SIG-M5 treated with dmso at 0.1 percent for 504 hours (cell line): Measurements from ENCODE around the gene MFAP5.
"Not testable (repeated sequence)": the region's sequence is repeated elsewhere in the genome, so short reads cannot be mapped to it uniquely, and the experiment has no call there.

Experiments
- DNase-seq: peaks from one replicate; lab custom pipeline; 2025; ENCODE audit not compliant: unreplicated experiment; lab: John Stamatoyannopoulos, UW

The MFAP5 gene

DNA sequence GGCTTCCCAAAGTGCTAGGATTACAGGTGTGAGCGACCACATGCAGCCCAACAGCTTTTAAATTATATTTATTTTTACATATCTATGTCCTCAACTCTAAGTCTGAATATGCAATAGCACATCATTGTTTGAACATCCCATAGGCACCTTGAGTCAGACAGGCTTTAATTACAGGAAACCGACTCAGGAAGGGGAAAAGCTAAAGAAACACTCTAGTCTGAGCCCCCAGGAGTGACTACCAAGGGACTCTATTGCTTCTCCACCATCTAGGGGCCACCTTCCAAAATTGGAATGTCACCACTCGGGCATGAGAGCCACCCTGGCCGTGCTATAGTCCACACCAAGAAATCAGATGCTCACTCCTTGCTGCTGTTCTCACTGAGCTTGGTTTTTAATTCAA is 14.0 kb upstream of the MFAP5 start:
- DNase-seq, result no peak

DNA sequence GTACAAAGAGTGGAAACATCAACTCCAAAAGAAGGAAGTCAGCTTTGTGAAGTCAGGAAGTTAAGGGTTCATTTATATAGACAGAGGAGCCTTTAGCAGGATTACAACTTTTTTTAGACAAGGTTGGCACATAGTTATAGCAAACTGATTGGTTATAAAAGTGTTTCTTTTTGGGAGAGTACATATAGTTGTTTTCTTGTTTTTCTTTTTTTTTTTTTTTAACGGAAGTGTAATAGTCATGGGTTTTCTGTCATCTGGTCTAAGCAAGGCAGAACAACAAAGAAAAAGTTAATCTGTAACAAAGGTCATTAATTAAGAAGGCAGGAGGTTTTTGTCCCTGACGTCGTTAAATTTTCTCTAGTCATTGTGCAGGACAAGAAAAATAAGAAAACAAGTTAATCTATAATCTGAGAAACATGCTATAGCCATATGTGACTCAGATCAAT is 13.0 kb upstream of the MFAP5 start:
- peak; percentile 36 for DNase-seq

DNA sequence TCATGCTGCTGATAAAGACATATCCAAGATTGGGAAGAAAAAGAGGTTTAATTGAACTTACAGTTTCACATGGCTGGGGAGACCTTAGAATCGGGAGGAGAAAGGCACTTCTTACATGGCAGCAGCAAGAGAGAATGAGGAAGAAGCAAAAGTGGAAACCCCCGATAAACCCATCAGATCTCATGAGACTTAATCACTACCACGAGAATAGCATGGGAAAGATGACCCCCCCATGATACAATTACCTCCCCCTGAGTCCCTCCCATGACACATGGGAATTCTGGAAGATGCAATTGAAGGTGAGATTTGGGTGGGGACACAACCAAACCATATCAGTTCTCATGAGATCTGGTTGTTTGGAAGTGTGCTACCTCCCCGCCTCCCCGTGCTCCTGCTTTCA is 9.8 kb upstream of the MFAP5 start:
- DNase-seq, result no peak

DNA sequence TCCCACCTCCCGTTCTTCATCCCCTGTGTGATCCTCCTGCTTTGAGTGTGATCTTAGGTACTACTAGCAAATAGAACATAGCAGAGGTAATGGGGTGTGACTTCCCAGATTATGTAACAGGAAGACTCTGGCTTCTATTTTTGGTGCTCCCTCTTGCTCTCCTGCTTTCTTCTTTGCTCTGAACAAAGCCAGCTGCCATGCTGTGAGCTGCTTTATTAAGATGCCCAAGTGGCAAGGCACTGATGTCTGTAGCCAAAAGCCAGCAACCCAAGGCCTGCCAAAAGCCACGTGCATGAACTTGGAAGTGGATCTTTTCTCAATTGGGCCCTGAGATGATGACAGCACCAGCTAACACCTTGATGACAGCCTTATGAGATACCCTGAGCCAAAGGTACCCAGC is 5.8 kb upstream of the MFAP5 start:
- no peak for DNase-seq

- DNase-seq, result peak; percentile 61
These were observed 4.6 kb upstream of the MFAP5 start for GRCh38 chr12:8667270-8667669.

DNA sequence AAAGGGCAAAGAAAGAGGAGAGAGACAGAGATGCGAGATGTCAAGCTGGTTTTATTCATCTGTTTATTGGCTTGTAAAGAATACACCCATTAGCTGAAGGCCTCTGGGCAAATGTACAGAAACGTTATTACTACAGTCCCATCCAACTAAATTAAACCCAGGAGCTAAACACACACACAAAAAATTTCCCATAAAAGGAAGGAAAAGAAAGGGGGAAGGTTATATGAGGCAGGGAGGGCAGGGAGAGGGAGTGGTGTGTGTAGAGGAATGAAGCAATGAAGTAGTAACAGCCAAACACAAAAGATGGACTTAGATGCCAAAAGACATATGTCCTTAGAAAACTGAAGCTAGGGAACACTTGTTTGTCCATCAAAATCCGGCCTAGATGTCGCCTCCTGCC is 3.1 kb upstream of the MFAP5 start:
- DNase-seq, result no peak

DNA sequence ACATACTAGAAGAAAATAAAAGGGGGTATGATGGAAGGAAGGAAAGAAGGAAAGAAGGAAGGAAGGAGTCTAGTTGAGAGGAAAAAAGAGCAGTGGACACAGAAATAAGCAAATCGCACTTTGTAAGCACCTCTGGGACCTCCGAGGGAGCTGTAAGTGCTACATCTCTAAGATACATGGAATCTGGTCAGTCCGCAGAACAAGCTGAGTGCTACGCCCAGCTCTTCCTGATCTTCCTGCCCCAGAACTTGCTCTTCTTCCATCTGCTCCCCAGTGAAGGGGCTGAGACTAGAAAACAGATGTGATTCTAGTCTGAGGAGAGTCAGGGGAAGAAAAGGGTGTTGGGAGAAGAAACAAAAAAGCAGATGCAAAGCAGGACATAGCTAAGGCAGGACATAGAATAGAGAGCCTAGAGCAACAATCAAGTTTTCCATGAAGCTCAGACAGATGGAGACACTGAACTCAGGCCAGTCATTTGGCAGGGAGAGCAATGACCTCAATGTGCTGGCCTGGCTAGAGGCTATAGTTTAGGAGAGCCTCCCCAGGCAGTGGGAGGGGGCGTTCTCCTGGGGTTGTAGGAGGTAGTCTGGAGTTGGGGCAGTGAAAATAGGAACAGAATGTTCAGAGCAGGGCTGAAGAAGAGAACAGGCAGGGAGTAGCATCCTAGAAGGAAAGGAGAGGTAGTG is 1.7 kb upstream of the MFAP5 start:
- no peak for DNase-seq

DNA sequence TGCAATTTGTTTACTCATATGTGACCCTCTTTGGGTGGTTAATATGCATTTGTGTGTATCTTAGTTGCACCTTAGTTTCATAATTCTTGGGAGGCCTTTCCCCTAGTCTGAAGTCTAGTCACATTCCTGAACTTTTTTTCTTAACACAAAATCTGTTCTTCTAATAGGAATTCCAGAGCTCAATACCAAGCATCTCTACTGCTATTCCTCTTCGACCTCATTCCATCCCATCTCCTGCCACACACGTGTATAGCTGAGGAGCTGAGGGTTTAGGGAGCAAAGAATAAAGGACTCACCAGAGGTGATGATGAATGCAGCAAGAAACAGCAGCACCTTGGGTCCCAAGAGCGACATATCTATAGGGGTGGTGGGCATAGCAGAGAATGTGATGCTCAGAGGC is 875 bp downstream of the MFAP5 start:
- DNase-seq, result no peak

DNA sequence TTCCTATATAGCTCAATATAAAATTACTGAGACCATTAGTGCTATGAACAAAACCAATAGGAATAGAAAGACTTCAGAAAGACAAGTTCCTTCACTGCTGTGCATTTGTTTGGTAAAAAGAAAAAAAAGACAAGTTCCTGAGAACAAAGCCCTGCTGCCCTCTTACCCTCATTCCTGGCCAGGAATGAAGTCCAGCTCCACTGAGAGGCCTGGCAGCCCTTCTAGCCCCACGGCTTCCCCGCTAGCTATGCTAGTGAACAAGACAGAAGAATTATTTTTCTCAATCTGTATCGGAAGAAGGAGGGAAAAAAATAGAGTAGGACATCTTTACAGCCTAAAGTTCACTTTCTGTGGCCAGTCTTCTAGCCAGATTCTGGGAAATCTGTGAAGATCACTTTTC is 1.6 kb downstream of the MFAP5 start:
- DNase-seq, result no peak

- DNase-seq, result no peak
These were observed 4.3 kb downstream of the MFAP5 start for GRCh38 chr12:8658346-8658745.

DNA sequence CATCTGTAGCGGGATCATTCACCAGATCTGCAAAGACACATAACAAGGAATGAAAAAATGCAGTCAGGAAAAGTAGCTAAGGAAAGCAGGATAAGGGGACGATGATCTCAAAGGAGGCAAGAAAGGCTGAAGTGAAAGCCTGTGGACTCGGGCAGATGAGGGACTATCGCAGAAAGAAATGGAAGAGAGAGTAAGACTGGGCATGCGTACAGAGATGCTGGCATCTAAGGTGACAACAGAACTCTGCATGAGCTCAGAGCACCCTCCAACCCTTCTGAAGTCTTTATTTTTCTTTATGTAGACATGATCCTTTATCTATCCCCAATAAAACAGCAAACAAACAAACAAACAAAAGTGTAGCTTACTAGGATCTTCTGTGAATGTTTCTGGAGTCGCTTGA is 7.2 kb downstream of the MFAP5 start:
- no peak for DNase-seq

- DNase-seq, result no peak
These were observed 13.9 kb downstream of the MFAP5 start for GRCh38 chr12:8648576-8649205.

DNA sequence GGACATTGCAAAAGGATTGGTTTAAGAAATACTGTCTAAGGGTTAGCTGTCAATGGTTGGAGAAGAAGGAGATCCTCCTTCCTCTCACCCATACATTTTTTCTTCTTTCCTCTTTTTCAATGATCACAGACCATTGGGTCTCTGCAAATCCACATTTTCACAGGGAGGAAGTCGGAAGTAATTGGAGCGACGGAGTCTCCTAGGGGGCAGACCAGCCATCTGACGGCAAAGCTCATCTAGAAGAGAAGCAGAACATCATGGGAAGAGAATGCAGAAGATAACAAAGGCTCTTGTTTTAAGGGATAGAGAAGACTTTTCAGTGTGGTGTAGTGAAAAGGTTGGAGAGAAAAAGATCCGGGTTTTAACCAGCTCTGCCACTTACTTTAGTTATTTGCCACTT is 14.7 kb downstream of the MFAP5 start:
- DNase-seq, result no peak

- peak; percentile 53 for DNase-seq
These were observed 18.0 kb downstream of the MFAP5 start for GRCh38 chr12:8644345-8645248.

- DNase-seq, result no peak
These were observed 19.9 kb downstream of the MFAP5 start for GRCh38 chr12:8642775-8643174.

DNA sequence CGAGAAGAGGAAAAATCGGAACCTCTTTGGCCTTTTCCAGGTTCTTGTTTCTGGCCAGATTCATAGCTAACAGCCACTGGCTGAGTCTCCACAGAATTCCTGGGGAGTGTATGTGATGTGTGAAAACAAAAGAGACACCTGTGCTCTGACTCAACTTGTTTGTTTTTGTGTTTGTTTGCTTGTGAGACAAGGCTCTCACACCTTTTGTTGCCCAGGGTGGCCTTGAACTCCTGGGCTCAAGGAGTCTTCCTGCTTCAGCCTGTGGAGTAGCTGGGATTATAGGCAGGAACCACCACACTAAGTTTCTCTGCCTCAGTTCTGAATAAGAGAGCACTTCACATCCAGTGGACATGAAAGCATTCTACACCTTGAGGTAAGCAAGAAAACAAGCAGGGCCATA is 22.7 kb downstream of the MFAP5 start:
- DNase-seq, result no peak

DNA sequence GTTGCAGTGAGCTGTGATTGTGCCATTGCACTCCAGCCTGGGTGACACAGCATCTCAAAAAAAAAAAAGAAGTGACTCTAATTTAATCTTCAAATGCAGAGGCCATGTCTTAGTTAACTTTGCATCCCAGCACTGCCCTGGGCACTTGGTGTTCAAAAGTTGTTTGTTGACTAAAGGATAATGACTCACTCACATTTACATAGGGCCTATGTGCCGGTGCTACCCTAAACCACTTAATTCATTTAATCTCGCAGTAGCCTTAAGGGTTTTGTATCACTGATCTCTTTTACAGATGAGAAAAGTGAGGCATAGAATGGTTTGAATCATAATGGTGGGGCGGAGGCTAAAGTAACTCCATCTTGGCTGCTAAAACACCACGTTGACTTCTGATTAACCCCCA is 23.7 kb downstream of the MFAP5 start:
- DNase-seq, result no peak

DNA sequence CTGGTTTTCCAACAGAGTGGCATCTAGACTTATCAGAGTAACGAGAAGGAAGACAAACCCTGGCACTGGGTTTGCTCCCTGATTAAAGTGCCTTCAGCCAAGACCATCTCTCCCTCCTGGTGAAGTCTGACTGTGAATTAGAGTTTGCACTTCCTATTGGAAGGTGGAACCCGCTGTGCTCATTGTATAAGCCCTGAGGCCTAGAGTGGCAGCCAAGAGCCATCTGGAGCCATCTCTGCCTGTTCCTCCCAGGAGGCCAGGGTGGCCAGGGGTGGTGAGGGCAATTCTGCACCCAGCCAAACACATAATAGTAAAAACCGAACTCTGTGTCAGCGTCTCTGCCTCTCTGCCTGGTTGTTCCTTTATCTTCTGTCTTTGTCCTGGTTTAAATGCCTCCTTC is 25.0 kb downstream of the MFAP5 start:
- DNase-seq, result no peak

GRCh38 chr12:8637244-8637643 is 25.4 kb downstream of the MFAP5 start:
- no peak for DNase-seq

- DNase-seq, result no peak
These were observed 26.0 kb downstream of the MFAP5 start for GRCh38 chr12:8636581-8636980.

- DNase-seq, result not testable (repeated sequence)
These were observed 26.6 kb downstream of the MFAP5 start for GRCh38 chr12:8636007-8636346.
